IMR-90 (cell line): ENCODE measurements around the gene COL12A1. TPM values are rescaled to one million over a fixed set of nuclear protein-coding genes. Genes with fewer than 3 reads are reported as not detected.
A peak's percentile ranks its signal among the peaks of the same experiment; 100 is the strongest.

Experiments
- ATAC-seq: fragments of 200-7000 bp; cut with Tn5 transposase; 2 replicates; pipeline ENCODE4 v1.9.1; 2020; ENCODE audit warnings: low read depth, mild to moderate bottlenecking, moderate library complexity
- BruUV-seq: library from RNA; stranded (reverse); fragments of 400-500 nt; replicated peaks from 2 replicates; lab custom pipeline; 2021; lab: Mats Ljungman, UMichigan
- CTCF ChIA-PET: fragments of 300-600 bp; formaldehyde crosslinking; extraction: SDS; loops from one replicate; lab custom pipeline; 2021; ENCODE audit warnings: antibody characterized with exemption; lab: Yijun Ruan, JAX
- POLR2A ChIA-PET: fragments of 300-600 bp; sonication (Branson Sonifier 250); formaldehyde crosslinking; loops from one replicate; lab custom pipeline; 2022; ENCODE audit warnings: antibody characterized with exemption; ENCODE audit not compliant: unreplicated experiment; lab: Charles Lee
- DNase-seq: peaks from one replicate; pipeline ENCODE4 v3.0.0; 2013
- H2AFZ ChIP-seq: replicated peaks from 2 replicates; pipeline ENCODE3; 2013; ENCODE audit warnings: low read length, mild to moderate bottlenecking; ENCODE audit not compliant: poor library complexity
- H2AK5ac ChIP-seq: 2 replicates; pipeline ENCODE4 v1.6.1; 2013; ENCODE audit warnings: low read depth, low read length, inconsistent platforms
- H2AK9ac ChIP-seq: replicated peaks from 2 replicates; pipeline ENCODE3; 2013; ENCODE audit warnings: mild to moderate bottlenecking, low read depth, low read length, moderate library complexity; ENCODE audit not compliant: poor library complexity
- H2BK120ac ChIP-seq: 2 replicates; pipeline ENCODE4 v1.6.1; 2013; ENCODE audit warnings: low read depth, low read length, inconsistent platforms
- H2BK15ac ChIP-seq: 3 replicates; pipeline ENCODE4 v1.6.1; 2013; ENCODE audit warnings: low read depth, low read length, inconsistent platforms
- H2BK20ac ChIP-seq: 2 replicates; pipeline ENCODE4 v1.6.1; 2013; ENCODE audit warnings: low read depth, mild to moderate bottlenecking, inconsistent platforms, low read length, moderate library complexity
- H2BK5ac ChIP-seq: 2 replicates; pipeline ENCODE4 v1.6.1; 2013; ENCODE audit warnings: mild to moderate bottlenecking, low read depth, low read length, inconsistent platforms; ENCODE audit not compliant: poor library complexity, severe bottlenecking
- H3K14ac ChIP-seq: replicated peaks from 2 replicates; pipeline ENCODE4 v1.6.1; 2013; ENCODE audit warnings: low read depth, low read length, inconsistent platforms
- H3K18ac ChIP-seq: 2 replicates; pipeline ENCODE4 v1.6.1; 2013; ENCODE audit warnings: low read depth, low read length, control low read depth
- H3K23ac ChIP-seq: 2 replicates; pipeline ENCODE4 v1.6.1; 2013; ENCODE audit warnings: low read depth, low read length, inconsistent platforms
- H3K27ac ChIP-seq: 2 replicates; pipeline ENCODE4 v1.5.1; 2013; ENCODE audit warnings: mild to moderate bottlenecking, control low read depth, low read length; ENCODE audit not compliant: insufficient read depth
- H3K27me3 ChIP-seq: 2 replicates; pipeline ENCODE4 v1.6.1; 2013; ENCODE audit warnings: low read length; ENCODE audit not compliant: control insufficient read depth, insufficient read depth
- H3K36me3 ChIP-seq: 2 replicates; pipeline ENCODE4 v1.6.1; 2013; ENCODE audit warnings: low read length, mixed read lengths; ENCODE audit not compliant: control insufficient read depth, insufficient read depth
- H3K4ac ChIP-seq: 2 replicates; pipeline ENCODE4 v1.6.1; 2013; ENCODE audit warnings: low read depth, low read length, inconsistent platforms
- H3K4me1 ChIP-seq: 2 replicates; pipeline ENCODE4 v1.6.1; 2013; ENCODE audit warnings: low read length, mixed read lengths; ENCODE audit not compliant: control insufficient read depth, insufficient read depth
- H3K4me2 ChIP-seq: 2 replicates; pipeline ENCODE4 v1.6.1; 2013; ENCODE audit warnings: low read depth, mild to moderate bottlenecking, control low read depth, low read length, moderate library complexity
- H3K4me3 ChIP-seq: 2 replicates; pipeline ENCODE4 v1.5.1; 2013; ENCODE audit warnings: low read depth, mild to moderate bottlenecking, control low read depth, low read length, moderate library complexity; ENCODE audit not compliant: insufficient read depth
- H3K56ac ChIP-seq: 2 replicates; pipeline ENCODE4 v1.6.1; 2013; ENCODE audit warnings: low read length, inconsistent platforms; ENCODE audit not compliant: insufficient read depth; ENCODE audit errors: extremely low read depth
- H3K79me1 ChIP-seq, 2 experiments: 2 replicates each; pipeline ENCODE4 v1.6.1; 2013; ENCODE audit warnings: low read length in 2 of 2, inconsistent platforms in 1 of 2, low read depth in 1 of 2
- H3K9ac ChIP-seq: 2 replicates; pipeline ENCODE4 v1.6.1; 2013; ENCODE audit warnings: low read depth, low read length, control low read depth
- H3K9me1 ChIP-seq: 2 replicates; pipeline ENCODE4 v1.6.1; 2013; ENCODE audit warnings: low read length, inconsistent platforms; ENCODE audit not compliant: insufficient read depth
- H3K9me3 ChIP-seq: 2 replicates; pipeline ENCODE4 v1.6.1; 2013; ENCODE audit warnings: low read length; ENCODE audit not compliant: control insufficient read depth, insufficient read depth
- H4K20me1 ChIP-seq: 2 replicates; pipeline ENCODE4 v1.6.1; 2013; ENCODE audit warnings: low read length, inconsistent platforms; ENCODE audit not compliant: insufficient read depth
- H4K5ac ChIP-seq: 2 replicates; pipeline ENCODE4 v1.6.1; 2013; ENCODE audit warnings: mild to moderate bottlenecking, low read depth, low read length, control low read depth
- H4K8ac ChIP-seq, 2 experiments: 2 replicates each; pipeline ENCODE4 v1.6.1; 2013; ENCODE audit warnings: low read depth in 2 of 2, low read length in 2 of 2, control low read depth in 1 of 2, inconsistent platforms in 1 of 2
- H4K91ac ChIP-seq: 2 replicates; pipeline ENCODE4 v1.6.1; 2013; ENCODE audit warnings: low read depth, low read length, inconsistent platforms; ENCODE audit not compliant: insufficient read depth
- BHLHE40 ChIP-seq: fragments of 150-350 bp; IDR thresholded peaks from 2 replicates; pipeline ENCODE4 v1.6.1; 2016; ENCODE audit warnings: mild to moderate bottlenecking, low read depth, low read length
- CEBPB ChIP-seq: IDR thresholded peaks from 2 replicates; pipeline ENCODE4 v1.6.1; 2012; ENCODE audit warnings: low read depth, low read length, improper control_type of control experiment
- CHD1 ChIP-seq: IDR thresholded peaks from 2 replicates; pipeline ENCODE4 v1.6.1; 2012; ENCODE audit warnings: low read depth, low read length, improper control_type of control experiment
- MAZ ChIP-seq: IDR thresholded peaks from 2 replicates; pipeline ENCODE4 v1.6.1; 2012; ENCODE audit warnings: low read depth, mild to moderate bottlenecking, low read length, improper control_type of control experiment, moderate library complexity, borderline replicate concordance
- MXI1 ChIP-seq: IDR thresholded peaks from 2 replicates; pipeline ENCODE4 v1.6.1; 2012; ENCODE audit warnings: low read depth, mild to moderate bottlenecking, low read length, moderate library complexity, borderline replicate concordance
- POLR2A ChIP-seq: IDR thresholded peaks from 2 replicates; pipeline ENCODE4 v1.6.1; 2012; ENCODE audit warnings: mild to moderate bottlenecking, low read depth, low read length
- RAD21 ChIP-seq: IDR thresholded peaks from 2 replicates; pipeline ENCODE4 v1.6.1; 2012; ENCODE audit warnings: low read length, improper control_type of control experiment
- RCOR1 ChIP-seq: IDR thresholded peaks from 2 replicates; pipeline ENCODE4 v1.6.1; 2012; ENCODE audit warnings: mild to moderate bottlenecking, low read length, improper control_type of control experiment; ENCODE audit not compliant: insufficient replicate concordance
- RFX5 ChIP-seq: IDR thresholded peaks from 2 replicates; pipeline ENCODE4 v1.8.0; 2012; ENCODE audit warnings: low read depth, mild to moderate bottlenecking, low read length, moderate library complexity
- SMC3 ChIP-seq: fragments of 150-350 bp; IDR thresholded peaks from 2 replicates; pipeline ENCODE4 v1.6.1; 2016; ENCODE audit warnings: low read depth, mild to moderate bottlenecking, antibody characterized with exemption, low read length, moderate library complexity
- WGBS, 2 experiments: methylation state at CpG; one replicate each; pipeline versions ENCODE4 v1.1.5 to v1.1.7; 2013; ENCODE audit warnings: missing lambda C conversion rate in 2 of 2; ENCODE audit not compliant: insufficient read length in 1 of 2; ENCODE audit errors: extremely low coverage in 2 of 2; 5-methylcytosine and 5-hydroxymethylcytosine counted together
- dilution Hi-C: fragments of 300-500 bp; cut with HindIII; formaldehyde crosslinking; loops from one replicate; pipeline ENCODE4 v1.14.3; 2018; ENCODE audit warnings: low sequenced_read_pairs; ENCODE audit not compliant: unreplicated experiment
- in situ Hi-C: fragments of 300-500 bp; cut with MboI; formaldehyde crosslinking; loops from 3 replicates; pipeline ENCODE4 v1.14.3; 2019; ENCODE audit warnings: low sequenced_read_pairs, inconsistent platforms, mixed read lengths
- intact Hi-C: fragments of 100-400 bp; cut with micrococcal nuclease; formaldehyde crosslinking; loops from 2 replicates; pipeline ENCODE4 v1.10.0; 2022
- polyA plus RNA-seq, 3 experiments: library from polyadenylated mRNA; depleted of rRNA; stranded (reverse); fragments of >200 nt; gene quantifications; 2 replicates each; pipeline ENCODE4 v1.2.3, GENCODE V29; 2012; ENCODE audit warnings: low replicate concordance in 1 of 3
- total RNA-seq: library from RNA; depleted of rRNA; stranded (reverse); fragments of >200 nt; gene quantifications from 2 replicates; pipeline ENCODE4 v1.2.3, GENCODE V29; 2012
- TF ChIP-seq, protein P1 (sequence below): fragments of 150-350 bp; IDR thresholded peaks from 2 replicates; pipeline ENCODE4 v1.6.1; 2017; ENCODE audit warnings: mild to moderate bottlenecking, antibody characterized with exemption, low read length, low read depth

The COL12A1 gene
- total and polyA plus RNA-seq, 2 of the 4 experiments (the other 2 are of a cell fraction), result 350 to 452 TPM

DNA sequence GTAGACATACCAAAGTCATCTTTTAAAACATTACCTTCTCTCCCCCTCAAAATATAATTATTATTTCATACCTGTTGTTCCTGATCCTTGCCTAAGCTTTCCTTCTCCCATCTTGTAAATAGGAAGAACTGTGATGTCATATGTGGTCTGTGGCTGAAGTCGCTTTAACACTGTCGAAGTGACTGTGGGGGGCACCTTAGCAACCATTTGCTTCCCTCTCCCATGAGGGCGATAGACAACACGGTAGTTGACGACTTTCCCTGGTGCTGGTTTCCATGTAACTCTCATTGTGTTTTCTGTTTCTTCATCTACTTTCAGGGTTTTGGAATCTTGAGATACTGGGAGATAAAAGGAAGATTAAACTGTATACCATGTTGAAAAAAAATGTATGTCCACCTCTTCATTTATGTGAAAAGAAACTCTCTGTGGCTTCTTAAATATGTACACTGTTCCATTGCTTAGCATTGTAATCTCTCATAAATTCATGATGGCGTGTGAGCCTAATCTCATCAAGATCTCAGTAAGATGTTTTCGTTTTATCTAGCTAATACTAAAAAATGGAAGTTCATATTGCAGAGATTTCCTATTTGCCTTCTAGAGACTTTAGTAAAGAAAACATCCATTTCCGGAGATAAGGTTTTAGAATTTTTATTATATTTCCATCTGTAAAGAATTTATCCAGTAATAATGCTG is 49.5 kb downstream of the COL12A1 start:
- WGBS, 2 experiments, result no CpG with 5 or more reads among the region's 8 CpGs
- intact Hi-C loops, result no loop called here
- ChIA-PET POLR2A (no interaction called here), CTCF (no interaction called here)
- H4K5ac ChIP-seq, result no peak overlapping the region
- no peak for TF ChIP-seq CHD1
- TF ChIP-seq, protein P1, sequence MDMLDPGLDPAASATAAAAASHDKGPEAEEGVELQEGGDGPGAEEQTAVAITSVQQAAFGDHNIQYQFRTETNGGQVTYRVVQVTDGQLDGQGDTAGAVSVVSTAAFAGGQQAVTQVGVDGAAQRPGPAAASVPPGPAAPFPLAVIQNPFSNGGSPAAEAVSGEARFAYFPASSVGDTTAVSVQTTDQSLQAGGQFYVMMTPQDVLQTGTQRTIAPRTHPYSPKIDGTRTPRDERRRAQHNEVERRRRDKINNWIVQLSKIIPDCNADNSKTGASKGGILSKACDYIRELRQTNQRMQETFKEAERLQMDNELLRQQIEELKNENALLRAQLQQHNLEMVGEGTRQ, result no peak
- TF ChIP-seq POLR2A, result no peak
- TF ChIP-seq BHLHE40, result no peak
- no peak for TF ChIP-seq RAD21
- TF ChIP-seq SMC3, result no peak
- no peak for TF ChIP-seq MAZ
- no peak for TF ChIP-seq RFX5
- no peak for TF ChIP-seq CEBPB
- no peak for TF ChIP-seq MXI1
- TF ChIP-seq RCOR1, result no peak
- no peak overlapping the region for H3K27ac ChIP-seq
- no peak overlapping the region for H2BK120ac ChIP-seq
- H2AFZ ChIP-seq, result no peak overlapping the region
- H3K56ac ChIP-seq, result no peak overlapping the region
- BruUV-seq, result TSS peak; percentile 89
- no peak for ATAC-seq
- DNase-seq, result no peak
- H3K4me1 ChIP-seq, result peaks cover 13% of the 10 kb centered on the region
- no peak overlapping the region for H4K91ac ChIP-seq
- in situ Hi-C loops, result no loop called here
- H2BK20ac ChIP-seq, result no peak overlapping the region
- no peak overlapping the region for H3K4me3 ChIP-seq
- no peaks in the 10 kb centered on the region for H3K9me3 ChIP-seq
- H3K9me1 ChIP-seq, result peaks cover 17% of the 10 kb centered on the region
- H3K9ac ChIP-seq, result no peak overlapping the region
- H3K27me3 ChIP-seq, result no peaks in the 10 kb centered on the region
- peaks cover 37% of the 10 kb centered on the region for H3K36me3 ChIP-seq
- H3K14ac ChIP-seq, result no peak overlapping the region
- dilution Hi-C loops, result no loop called here
- no peak overlapping the region for H2BK15ac ChIP-seq
- no peak overlapping the region for H2BK5ac ChIP-seq
- H3K18ac ChIP-seq, result no peak overlapping the region
- H2AK5ac ChIP-seq, result no peak overlapping the region
- H3K79me1 ChIP-seq, result peaks cover 26 to 59% of the 10 kb centered on the region in 2 experiments
- no peak overlapping the region for H4K8ac ChIP-seq
- no peak overlapping the region for H3K4me2 ChIP-seq
- H2AK9ac ChIP-seq, result no peak overlapping the region
- H3K23ac ChIP-seq, result peak overlapping the region; percentile 3; the same call in 1 of the 2 replicates
- no peak overlapping the region for H3K4ac ChIP-seq
- peaks cover 30% of the 10 kb centered on the region for H4K20me1 ChIP-seq
